HL-60/S4 treated with retinoic acid at 250 ng/mL for 4 days and 3 days (cell line): ENCODE results near the gene PARP2.

ENCODE experiments used
- in situ Hi-C: fragments of 300-500 bp; cut with MboI; formaldehyde crosslinking; loops from 2 replicates; pipeline ENCODE4 v1.7.0; 2022; ENCODE audit warnings: low sequenced_read_pairs

PARP2 gene

DNA sequence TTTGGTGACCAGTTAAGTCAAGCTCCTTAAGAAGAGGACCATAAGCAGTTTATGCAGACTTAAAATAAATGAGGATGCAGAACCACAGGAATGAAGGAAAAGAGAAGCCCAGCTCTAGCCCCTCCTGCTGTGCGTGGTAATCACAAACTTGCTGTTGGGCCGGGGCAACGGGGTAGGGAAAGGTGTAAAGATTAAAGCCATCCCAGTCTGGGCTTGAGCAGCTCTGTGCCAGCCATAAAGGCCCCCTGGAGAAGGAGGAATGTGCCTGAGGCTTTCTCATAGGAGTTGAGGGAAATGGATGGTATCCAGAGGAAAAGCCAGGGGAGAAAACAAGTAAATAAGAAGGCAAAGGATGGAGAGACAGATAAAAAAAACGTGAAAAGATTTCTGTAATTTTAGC is 44.7 kb downstream of the PARP2 start:
- in situ Hi-C loops = no loop called here

DNA sequence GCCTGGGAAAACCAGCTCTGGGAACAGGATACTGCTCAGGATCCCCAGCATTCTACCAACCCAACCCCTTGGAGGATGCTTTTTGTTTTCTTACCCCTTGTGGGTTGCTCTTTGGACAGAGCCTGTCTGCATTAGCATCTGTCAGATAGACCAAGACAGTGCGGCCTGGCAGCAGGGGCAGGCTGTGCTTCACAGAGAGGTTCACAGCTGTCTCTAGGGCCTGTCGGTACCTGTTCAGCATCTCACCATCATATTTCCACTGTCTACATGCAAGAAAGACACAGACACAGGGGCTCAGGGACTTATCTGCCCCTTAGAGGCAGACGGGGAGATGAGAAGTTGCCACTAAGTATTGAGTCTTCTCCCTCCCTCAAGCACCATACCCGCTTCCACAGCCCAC is 48.1 kb downstream of the PARP2 start:
- in situ Hi-C loops = no loop called here

GRCh38 chr14:20397511-20397910 is 54.1 kb downstream of the PARP2 start:
- in situ Hi-C loops = no loop called here

GRCh38 chr14:20400589-20400964 is 57.1 kb downstream of the PARP2 start:
- in situ Hi-C loops = no loop called here

GRCh38 chr14:20400965-20401593 is 57.6 kb downstream of the PARP2 start:
- in situ Hi-C loops = no loop called here

DNA sequence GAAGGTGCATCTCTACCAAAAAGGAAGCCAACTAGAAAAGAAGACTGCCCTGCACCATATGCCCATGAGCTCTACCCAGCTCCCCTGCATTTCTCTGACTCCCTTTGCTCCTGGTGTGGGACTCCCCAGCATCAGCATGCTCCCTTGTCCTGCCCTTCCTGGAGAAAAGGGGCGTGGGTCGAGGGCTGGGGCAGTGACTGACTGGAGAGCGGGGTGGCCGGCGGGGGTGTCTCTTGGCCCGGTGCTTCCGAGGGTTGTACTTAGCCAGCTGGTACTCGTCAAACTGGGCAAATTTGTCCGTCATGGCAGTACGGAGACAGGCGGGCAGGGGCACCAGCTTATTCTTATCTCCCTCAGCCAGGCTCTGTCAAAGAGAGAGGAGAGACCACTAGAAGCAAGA is 60.1 kb downstream of the PARP2 start:
- in situ Hi-C loops = no loop called here
